HG02870 (cell line): ENCODE results near the gene UBXN2A.
"Not testable (repeated sequence)": the region's sequence is repeated elsewhere in the genome, so short reads cannot be mapped to it uniquely, and the experiment has no call there.

ENCODE experiments used
- ATAC-seq: cut with Tn5 transposase; IDR thresholded peaks from one replicate; pipeline ENCODE4 v1.9.1; 2021; ENCODE audit warnings: mild to moderate bottlenecking, moderate library complexity; ENCODE audit not compliant: unreplicated experiment

The UBXN2A gene

DNA sequence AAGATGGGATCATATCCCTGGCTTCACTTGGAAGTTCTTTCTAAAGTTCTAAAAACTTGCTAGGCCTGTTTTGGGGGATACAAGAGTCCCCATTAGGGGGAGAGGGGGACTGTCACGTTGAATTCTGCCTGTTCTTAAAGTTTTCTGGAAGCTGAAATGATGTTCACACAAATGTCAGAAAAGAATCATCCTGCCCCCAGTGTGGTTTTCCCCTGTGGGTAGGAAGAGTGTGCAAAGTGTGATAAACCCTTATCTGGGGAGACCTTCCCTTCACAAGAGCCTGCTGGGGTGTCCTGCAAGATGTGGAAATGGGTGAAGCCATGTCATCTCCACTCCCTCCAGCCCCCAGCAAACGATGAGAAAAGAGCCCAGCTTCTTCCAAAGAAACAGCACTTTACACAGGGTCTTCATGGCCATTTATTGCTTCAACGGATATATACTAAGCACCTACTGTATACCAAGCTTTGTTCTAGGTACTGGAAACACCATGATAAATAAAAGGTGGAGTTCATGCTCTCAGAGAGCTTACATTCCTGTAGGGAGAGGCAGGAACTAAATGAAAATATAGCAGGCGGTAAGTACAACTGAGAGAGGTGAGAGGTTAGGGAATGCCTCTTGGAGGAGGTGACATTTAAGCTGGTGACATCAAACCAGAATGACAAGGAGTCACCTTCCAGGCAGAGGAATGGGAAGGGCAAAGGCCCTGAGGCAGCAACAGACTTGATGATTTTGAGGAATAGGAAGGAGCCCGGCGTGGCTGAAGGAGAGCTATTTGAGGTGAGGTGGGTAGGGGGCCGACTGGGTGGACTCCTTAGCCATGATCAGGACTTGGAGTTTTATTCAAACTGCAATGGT, 71.2 kb downstream of the UBXN2A start:
- no peak for ATAC-seq

DNA sequence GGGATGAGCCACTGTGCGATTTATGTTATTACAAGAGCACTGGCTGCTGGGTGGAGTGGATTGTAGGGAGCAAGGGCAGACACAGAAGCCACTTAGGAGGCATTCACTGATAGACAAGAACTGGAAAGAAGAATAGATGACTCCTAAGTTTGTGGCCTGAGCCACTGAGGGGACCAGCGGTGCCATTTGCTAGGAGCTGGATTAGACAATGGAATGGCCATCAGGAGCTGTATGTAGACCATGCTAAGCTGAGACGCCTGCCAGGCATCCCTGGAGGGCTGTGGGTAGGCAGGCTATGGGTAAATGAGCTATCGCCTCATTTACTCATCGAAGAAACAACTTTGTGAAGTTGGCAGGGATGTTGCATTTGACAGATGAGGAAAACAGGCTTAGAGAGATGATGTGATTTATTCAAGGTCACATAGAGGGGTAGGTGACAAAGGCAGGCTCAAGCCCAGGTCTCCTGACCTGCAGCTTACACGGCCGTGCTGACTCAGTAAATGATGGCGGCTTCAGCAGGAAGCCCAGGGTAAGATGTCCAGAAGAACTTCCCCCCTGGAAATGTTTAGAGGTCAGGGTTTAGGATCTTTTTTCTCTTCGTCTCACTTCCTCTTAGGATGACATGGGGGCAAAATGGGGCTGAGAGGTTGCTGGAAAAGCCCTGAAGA, 72.4 kb downstream of the UBXN2A start:
- no peak for ATAC-seq

DNA sequence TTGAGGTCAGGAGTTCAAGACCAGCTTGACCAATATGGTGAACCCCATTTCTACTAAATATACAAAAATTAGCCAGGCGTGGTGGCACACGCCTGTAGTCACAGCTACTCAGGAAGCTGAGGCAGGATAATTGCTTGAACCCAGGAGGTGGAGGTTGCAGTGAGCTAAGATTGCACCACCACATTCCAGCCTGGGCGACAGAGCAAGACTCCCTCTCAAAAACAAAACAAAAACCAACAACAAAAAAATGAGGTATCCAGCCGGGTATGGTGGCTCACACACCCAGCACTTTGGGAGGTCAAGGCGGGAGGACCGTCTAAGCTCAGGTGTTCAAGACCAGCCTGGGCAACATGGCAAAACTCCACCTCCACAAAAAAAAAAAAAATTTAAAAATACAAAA, 74.6 kb downstream of the UBXN2A start:
- ATAC-seq: not testable (repeated sequence)

GRCh38 chr2:24015562-24016375, 75.5 kb downstream of the UBXN2A start:
- no peak for ATAC-seq

DNA sequence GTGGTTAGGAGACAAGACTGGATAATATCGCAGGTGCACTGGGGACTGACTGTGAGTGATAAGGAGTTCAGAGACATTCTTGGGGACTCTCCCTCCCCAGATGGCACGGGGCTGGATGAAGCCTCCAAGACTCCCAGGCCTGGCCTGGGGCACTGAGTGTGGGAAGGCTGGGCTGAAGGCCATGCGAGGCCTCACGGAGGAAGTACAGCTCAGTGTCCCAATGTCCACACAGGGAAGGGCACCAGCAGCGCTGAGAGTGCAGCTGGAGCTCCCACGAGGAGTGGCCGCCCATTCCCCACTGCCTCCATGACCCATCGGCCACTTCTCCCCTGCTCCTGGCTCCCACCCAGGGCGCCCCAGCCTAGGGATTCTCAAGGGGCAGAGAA, 76.1 kb downstream of the UBXN2A start:
- ATAC-seq: no peak

GRCh38 chr2:24016853-24017703, 76.8 kb downstream of the UBXN2A start:
- no peak for ATAC-seq

DNA sequence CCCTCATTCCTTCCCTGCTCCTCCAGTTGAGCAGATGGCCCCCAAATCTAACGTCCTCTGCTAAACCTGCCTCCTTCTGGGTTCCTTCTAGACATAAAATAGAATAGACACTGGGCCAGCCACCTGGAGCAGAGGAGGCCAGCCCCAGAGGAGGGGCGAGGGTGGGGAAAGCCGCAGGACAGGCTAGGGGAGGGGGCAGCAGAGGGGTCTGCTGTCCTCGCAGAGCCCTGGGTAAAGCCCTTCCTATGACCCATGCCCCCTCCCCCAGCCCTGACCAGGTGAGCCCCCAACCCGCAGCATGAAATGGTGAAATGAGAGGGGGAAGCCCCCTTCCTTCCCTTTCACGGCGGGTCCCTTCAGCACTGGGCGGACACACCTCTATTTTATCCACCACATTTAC, 77.4 kb downstream of the UBXN2A start:
- no peak for ATAC-seq

DNA sequence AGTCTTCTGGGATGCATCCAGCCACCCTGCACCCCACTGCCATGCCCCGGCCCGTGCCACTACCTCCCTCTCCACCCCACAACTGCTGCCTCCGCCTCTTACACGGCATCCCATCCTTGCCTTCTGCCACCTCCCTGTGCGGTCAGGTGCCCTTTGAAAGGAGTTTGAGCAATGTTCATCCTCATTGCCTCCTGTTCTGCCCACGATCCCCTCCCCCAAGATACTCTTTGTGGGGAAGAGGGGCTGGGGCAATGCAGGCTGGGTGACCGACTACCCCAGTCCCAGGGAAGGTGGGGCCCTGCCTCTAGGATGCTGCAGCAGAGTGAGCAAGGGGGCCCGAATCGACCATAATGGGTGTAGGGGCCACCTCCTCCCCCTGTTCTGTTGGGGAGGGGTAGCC, 78.0 kb downstream of the UBXN2A start:
- no peak for ATAC-seq

DNA sequence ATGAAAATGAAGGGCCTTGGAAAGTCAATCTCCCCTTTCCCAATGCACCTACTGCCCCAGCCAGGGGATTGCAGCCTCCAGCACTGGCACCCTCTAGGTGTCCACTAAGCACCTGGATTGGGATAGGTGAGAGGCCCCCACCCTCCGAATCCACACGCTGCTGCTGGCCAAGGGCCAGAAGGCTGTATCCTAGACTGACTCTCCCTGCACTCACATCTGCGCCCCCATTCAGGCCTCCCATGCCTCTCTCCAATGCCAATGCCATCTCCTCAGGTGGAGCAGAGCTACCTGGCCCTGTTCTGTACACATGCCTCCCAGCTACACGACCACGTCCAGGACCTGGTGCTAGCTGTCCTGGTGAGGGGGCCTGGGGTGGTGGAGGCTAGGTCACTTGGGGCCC, 79.5 kb downstream of the UBXN2A start:
- ATAC-seq: no peak

GRCh38 chr2:24020244-24020643, 80.0 kb downstream of the UBXN2A start:
- ATAC-seq: no peak

DNA sequence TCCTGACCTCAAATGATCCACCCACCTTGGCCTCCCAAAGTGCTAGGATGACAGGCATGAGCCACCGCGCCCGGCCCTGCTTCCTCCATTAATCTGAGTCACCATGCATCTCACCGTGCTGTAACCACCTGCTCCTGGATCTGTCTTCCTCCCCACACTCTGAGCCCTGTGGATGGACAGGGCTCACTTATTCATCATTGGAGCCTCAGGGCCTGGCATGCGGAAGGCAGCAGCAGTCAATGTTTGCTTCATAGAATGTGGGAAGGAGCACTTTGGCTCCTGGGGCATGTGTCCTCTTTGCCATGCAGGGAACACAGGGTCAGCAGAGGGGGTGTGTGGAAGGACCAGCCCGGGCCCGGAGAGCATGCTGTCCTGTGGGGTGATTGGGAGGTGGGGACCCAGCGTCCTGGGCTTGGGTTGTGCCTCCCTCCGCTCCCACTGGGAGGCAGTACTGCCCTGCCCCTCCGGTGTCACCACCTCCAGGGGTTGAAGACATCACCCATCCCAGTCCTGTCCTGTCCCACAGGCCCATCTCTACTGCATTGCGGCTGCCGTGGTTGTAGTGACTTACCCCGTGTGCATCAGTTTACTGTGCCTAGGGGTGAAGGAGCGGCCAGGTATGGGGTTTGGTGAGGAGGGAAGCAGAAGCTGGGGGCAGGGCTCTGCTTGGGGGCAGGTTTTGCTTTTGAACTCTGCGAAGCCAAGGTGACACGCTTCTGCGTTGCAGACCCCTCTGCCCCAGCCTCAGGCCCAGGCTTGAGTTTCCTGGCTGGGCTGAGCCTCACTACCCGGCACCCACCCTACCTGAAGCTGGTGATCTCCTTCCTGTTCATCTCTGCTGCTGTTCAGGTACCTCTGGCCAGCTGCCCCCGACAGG, 81.1 kb downstream of the UBXN2A start:
- no peak for ATAC-seq

DNA sequence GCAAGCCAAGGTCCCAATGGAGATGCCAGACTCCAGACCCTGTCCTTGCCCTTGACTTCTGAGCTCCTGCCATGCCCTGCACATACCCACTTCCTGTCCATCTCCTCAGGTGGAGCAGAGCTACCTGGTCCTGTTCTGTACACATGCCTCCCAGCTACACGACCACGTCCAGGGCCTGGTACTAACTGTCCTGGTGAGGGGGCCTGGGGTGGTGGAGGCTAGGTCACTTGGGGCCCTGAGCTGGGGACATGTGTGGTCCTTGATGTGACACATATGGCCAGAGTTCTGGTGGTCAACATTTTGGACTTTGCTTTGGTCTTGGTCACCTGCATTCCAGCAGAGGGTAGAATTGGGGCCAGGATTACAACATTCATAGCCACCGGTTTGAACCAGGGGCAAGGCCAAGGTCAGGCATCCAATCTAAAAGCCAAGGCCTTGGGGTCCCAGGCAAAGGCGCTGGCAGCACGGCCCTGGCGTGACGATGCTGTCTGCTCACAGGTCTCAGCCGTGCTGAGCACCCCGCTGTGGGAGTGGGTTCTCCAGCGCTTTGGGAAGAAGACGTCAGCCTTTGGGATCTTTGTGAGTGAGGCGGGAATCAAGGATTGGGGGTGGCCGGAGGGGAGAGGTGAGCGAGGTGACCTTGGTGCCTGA, 82.2 kb downstream of the UBXN2A start:
- no peak for ATAC-seq

GRCh38 chr2:24022975-24023575, 82.8 kb downstream of the UBXN2A start:
- no peak for ATAC-seq

DNA sequence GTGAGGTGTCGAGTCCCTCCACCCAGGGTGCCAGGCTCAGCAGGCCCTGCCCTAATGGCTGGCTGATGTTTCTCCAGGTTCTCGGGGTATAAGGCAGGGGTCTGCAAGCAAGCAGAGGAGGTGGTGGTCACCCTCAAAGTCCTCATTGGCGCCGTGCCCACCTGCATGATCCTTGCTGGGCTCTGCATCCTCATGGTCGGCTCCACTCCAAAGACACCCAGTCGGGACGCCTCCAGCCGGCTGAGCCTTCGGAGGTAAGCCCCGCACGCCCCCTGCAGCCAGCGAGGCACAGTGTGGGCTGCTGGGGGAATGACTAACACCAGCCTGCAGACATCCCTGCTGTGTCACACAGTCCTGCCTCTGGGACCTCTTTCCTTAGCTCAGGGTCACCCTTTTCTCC, 83.8 kb downstream of the UBXN2A start:
- ATAC-seq: no peak

DNA sequence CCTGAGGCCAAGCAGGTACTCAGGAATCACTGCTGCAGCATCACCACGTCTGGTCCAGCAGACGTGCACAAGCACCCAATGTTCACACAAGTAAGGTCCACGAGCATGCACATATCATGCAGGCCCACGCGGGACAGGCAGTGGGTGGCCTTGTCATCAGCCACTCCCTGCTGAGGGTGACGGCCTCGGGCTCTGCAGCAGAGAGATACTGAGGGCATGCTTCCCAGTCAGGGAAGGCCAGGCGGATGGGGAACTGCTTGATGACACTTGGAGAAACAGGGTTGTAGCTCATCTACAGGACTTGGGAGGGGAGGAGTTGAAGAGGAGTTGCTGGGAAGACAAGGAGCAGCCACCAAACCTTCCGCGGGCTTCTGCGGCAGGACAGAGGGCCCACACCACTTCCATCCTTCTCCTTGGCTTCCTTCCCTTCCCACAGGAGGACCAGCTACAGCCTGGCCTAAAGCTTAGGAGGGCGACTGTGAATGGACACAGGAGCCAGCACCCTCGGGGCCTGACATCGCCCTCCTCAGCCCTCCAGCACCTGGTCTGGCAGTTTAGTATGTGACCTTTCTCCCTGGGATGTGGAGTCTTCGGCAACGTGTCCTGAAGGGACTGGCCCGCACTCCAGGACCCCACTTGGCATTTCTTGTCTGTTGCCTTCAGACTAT, 84.9 kb downstream of the UBXN2A start:
- no peak for ATAC-seq

GRCh38 chr2:24026233-24026632, 86.0 kb downstream of the UBXN2A start:
- ATAC-seq: no peak

DNA sequence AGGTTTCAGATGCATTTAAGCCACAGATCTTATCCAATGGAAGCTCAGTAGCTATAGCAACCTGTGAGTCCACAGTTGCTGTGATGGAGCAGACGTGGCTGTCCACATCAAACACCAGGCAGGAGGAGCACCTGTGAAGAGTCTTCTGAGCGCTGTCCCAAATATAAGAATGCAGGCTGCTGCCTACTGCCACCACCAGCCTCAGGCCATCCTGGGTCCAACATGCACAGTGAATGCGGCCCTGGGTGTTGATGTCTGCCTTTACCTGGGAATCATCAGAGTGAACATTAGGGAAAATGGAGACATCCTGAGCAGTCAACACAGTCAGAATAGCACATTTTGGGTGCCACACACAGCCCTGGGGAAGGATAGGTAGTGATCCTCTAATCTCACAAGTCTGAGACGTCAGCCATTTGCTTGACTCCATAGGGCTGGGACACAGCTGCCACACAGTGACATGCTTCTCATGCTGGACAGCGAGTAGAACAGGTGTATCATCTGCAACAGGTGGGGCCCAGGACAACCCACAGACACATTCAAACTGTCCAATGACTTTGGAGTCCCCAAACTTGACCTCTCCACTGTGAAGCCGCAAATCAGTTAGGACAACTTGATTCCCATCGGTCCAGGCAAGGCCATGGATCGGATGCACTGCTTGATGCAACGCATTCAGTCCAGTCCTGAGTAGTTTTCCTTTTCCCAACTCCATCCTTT, 98.7 kb downstream of the UBXN2A start:
- ATAC-seq: no peak

DNA sequence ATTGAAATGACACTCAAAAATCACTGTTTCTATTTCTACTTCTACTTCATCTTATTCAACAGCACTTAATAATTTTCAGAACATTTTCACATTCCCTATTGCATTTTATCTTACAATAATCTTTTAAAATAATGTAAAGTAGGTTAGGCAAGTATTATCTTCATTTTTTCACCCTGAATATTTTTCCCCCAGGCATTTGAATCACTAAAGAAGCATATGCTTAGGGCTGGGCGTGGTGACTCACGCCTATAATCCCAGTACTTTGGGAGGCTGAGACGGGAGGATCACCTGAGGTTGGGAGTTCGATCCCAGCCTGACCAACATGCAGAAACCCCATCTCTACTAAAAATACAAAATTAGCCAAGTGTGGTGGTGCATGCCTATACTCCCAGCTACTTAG, 100.2 kb downstream of the UBXN2A start:
- ATAC-seq: no peak
